ENCODE results near the gene SYNPR.

DNA sequence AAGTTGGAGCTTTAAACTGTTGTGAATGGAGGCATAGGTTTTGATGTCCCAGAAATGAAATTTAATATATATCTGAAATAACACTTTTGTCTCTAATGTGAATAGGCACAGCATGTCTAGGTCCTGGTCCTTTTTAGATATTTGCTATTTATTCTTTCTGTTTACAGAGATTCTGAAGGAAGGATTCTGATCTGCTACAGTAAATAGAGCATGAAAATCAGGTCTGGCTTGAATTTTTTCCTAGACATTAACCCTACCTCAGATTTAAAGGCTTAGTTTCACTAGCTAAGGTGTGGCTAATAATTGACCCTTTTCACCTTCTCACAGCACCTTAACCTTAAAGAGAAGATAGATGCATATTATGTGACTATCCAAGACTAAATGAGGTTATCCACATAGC, 48.0 kb upstream of the SYNPR start:
- TF ChIP-seq POLR2AphosphoS5 (IDR thresholded peaks at IDR 0.05; ENCODE audit: low read depth) (no peak), CTCF (IDR thresholded peaks at IDR 0.05; ENCODE audit: insufficient read depth, low read length) (no peak)

Measured in HL-60 (cell line).